ENCODE data around the gene DIDO1.

GRCh38 chr20:62967149-62967501, 40.8 kb upstream of the DIDO1 start:
- TF ChIP-seq, protein P1, sequence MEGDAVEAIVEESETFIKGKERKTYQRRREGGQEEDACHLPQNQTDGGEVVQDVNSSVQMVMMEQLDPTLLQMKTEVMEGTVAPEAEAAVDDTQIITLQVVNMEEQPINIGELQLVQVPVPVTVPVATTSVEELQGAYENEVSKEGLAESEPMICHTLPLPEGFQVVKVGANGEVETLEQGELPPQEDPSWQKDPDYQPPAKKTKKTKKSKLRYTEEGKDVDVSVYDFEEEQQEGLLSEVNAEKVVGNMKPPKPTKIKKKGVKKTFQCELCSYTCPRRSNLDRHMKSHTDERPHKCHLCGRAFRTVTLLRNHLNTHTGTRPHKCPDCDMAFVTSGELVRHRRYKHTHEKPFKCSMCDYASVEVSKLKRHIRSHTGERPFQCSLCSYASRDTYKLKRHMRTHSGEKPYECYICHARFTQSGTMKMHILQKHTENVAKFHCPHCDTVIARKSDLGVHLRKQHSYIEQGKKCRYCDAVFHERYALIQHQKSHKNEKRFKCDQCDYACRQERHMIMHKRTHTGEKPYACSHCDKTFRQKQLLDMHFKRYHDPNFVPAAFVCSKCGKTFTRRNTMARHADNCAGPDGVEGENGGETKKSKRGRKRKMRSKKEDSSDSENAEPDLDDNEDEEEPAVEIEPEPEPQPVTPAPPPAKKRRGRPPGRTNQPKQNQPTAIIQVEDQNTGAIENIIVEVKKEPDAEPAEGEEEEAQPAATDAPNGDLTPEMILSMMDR (IDR thresholded peaks at IDR 0.05): no peak
- TF ChIP-seq POLR2A (IDR thresholded peaks at IDR 0.05): no peak
- no peak for TF ChIP-seq EP300 (IDR thresholded peaks at IDR 0.05)
- no peak for TF ChIP-seq POLR2AphosphoS5 (IDR thresholded peaks at IDR 0.05)
